ENCODE data around the gene FCHSD2. TPM values are rescaled to one million over a fixed set of nuclear protein-coding genes. Genes with fewer than 3 reads are reported as not detected.

FCHSD2 gene
- polyA plus RNA-seq, 3 donors, result 14.5 to 43.5 (median 16.6) TPM

- peak overlapping the region; percentile 21 to 70 (median 43) for H3K4me3 ChIP-seq (replicated peaks in 1 of 3; ENCODE audit: low read depth in 2 of 3, low read length in 3 of 3)
- intact Hi-C loops (cut with micrococcal nuclease), result loop anchor here (1.0 to 5.0 kb wide), 6 partner anchors 33 to 107 kb away; partner anchors contain the start of gene P2RY2 (in 1 of the 2)
- peaks cover 40% of the 10 kb centered on the region for H3K79me2 ChIP-seq (ENCODE audit: insufficient read depth, low read length)
- peaks cover 54% of the 10 kb centered on the region in 2 donors for H3K4me1 ChIP-seq (ENCODE audit: control insufficient read depth in 1 of 2, insufficient read depth in 2 of 2, low read length in 2 of 2)
- no peaks in the 10 kb centered on the region for H3K9me3 ChIP-seq (replicated peaks in 1 of 2; ENCODE audit: control insufficient read depth in 1 of 2, insufficient read depth in 1 of 2, low read length in 2 of 2)
- peak; percentile 66 to 71 (median 68) for DNase-seq
- peak; percentile 97 for TF ChIP-seq CTCF (IDR thresholded peaks at IDR 0.05)
- H3K27ac Mint-ChIP-seq, result peak overlapping the region; percentile 72 to 94 (median 88)
- H4K20me1 ChIP-seq (ENCODE audit: insufficient read depth, low read length), result no peaks in the 10 kb centered on the region
- peaks cover 0 to 3% (median 2%) of the 10 kb centered on the region in 3 donors for H3K27me3 Mint-ChIP-seq (ENCODE audit: low read depth in 3 of 3)
- peaks cover 0 to 3% (median 0%) of the 10 kb centered on the region in 7 donors for H3K9me3 Mint-ChIP-seq
- H3K36me3 Mint-ChIP-seq, result peaks cover 0 to 1% of the 10 kb centered on the region in 2 donors
- peak overlapping the region; percentile 74 for H3K4me2 ChIP-seq (replicated peaks; ENCODE audit: extremely low read depth, low read length, poor library complexity, severe bottlenecking)
- H3K36me3 ChIP-seq (replicated peaks in 1 of 2; ENCODE audit: control insufficient read depth in 1 of 2, insufficient read depth in 2 of 2, low read length in 2 of 2), result no peaks in the 10 kb centered on the region
- H3K27me3 ChIP-seq (ENCODE audit: control insufficient read depth in 2 of 2, insufficient read depth in 2 of 2, low read length in 2 of 2), result no peaks in the 10 kb centered on the region
- peaks cover 54% of the 10 kb centered on the region for H3K4me1 Mint-ChIP-seq
- H3K9ac ChIP-seq (ENCODE audit: insufficient read depth, low read length, poor library complexity, severe bottlenecking), result peak overlapping the region; percentile 37
- peak overlapping the region; percentile 77 to 82 for H3K4me3 Mint-ChIP-seq
- peak overlapping the region; percentile 61 to 87 for H3K27ac ChIP-seq (ENCODE audit: low read depth in 1 of 2, low read length in 2 of 2)
- peak overlapping the region; percentile 78 for H2AFZ ChIP-seq (ENCODE audit: insufficient read depth, low read depth, low read length, poor library complexity, severe bottlenecking)
- WGBS (ENCODE audit: insufficient coverage), result 24% methylated on average over 9 of the region's 18 CpGs
Observed at GRCh38 chr11:73184953-73185671, 43.0 kb upstream of the FCHSD2 start.

GRCh38 chr11:73182824-73183321 lies 40.8 kb upstream of the FCHSD2 start:
- no peak for TF ChIP-seq CTCF (IDR thresholded peaks at IDR 0.05)
- Mint-ChIP-seq H3K36me3 (no peaks in the 10 kb centered on the region), H3K27ac (no peak overlapping the region), H3K4me3 (peak overlapping the region in 1 of 2 donors; percentile 37), H3K4me1 (peaks cover 36% of the 10 kb centered on the region), H3K9me3 (peaks cover 0 to 3% (median 0%) of the 10 kb centered on the region in 7 donors), H3K27me3 (ENCODE audit: low read depth in 3 of 3) (peaks cover 0 to 4% (median 3%) of the 10 kb centered on the region in 3 donors)
- no peaks in the 10 kb centered on the region for H3K27me3 ChIP-seq (ENCODE audit: control insufficient read depth in 2 of 2, insufficient read depth in 2 of 2, low read length in 2 of 2)
- no peak overlapping the region for H2AFZ ChIP-seq (ENCODE audit: insufficient read depth, low read depth, low read length, poor library complexity, severe bottlenecking)
- no peak overlapping the region for H3K9ac ChIP-seq (ENCODE audit: insufficient read depth, low read length, poor library complexity, severe bottlenecking)
- peaks cover 36 to 37% of the 10 kb centered on the region in 2 donors for H3K4me1 ChIP-seq (ENCODE audit: control insufficient read depth in 1 of 2, insufficient read depth in 2 of 2, low read length in 2 of 2)
- intact Hi-C loops (cut with micrococcal nuclease), result no loop called here
- H3K36me3 ChIP-seq (replicated peaks in 1 of 2; ENCODE audit: control insufficient read depth in 1 of 2, insufficient read depth in 2 of 2, low read length in 2 of 2), result no peaks in the 10 kb centered on the region
- DNase-seq, result no peak
- peaks cover 23% of the 10 kb centered on the region for H3K79me2 ChIP-seq (ENCODE audit: insufficient read depth, low read length)
- no peaks in the 10 kb centered on the region for H3K9me3 ChIP-seq (replicated peaks in 1 of 2; ENCODE audit: control insufficient read depth in 1 of 2, insufficient read depth in 1 of 2, low read length in 2 of 2)
- 58% methylated on average over 3 of the region's 3 CpGs for WGBS (ENCODE audit: insufficient coverage)
- no peak overlapping the region for H3K4me3 ChIP-seq (replicated peaks in 1 of 3; ENCODE audit: low read depth in 2 of 3, low read length in 3 of 3)
- no peak overlapping the region for H3K27ac ChIP-seq (ENCODE audit: low read depth in 1 of 2, low read length in 2 of 2)
- H3K4me2 ChIP-seq (replicated peaks; ENCODE audit: extremely low read depth, low read length, poor library complexity, severe bottlenecking), result no peak overlapping the region
- H4K20me1 ChIP-seq (ENCODE audit: insufficient read depth, low read length), result no peaks in the 10 kb centered on the region

All from CD14-positive monocyte (primary cell).